A204.1 (cell line): Measurements from ENCODE around the gene INPP4B.
"Not testable (repeated sequence)": the region's sequence is repeated elsewhere in the genome, so short reads cannot be mapped to it uniquely, and the experiment has no call there.

ENCODE experiments used
- FAIRE-seq: peaks from 2 replicates; lab custom pipeline; 2012; peaks lifted over from hg19 to GRCh38; lab: Jason Lieb, UNC

Gene INPP4B

DNA sequence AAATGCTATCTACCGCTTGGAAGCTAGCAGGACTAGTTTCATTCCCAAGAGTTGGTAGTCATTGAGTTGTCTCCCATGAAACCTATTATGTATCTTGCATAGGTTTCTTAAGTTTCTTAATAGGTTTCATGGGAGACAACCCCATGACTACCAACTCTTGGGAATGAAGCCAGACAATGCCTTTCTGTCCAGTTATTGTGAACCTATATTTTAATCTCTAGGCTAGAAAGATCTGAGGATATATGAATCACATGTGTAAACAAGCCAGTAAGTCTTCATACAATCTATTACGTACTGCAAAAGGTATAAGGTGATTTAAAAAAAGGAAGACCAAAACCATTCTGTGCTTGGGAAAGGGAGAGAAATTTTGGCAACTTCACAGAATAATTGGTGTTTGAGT, 162.6 kb downstream of the INPP4B start:
- no peak for FAIRE-seq

DNA sequence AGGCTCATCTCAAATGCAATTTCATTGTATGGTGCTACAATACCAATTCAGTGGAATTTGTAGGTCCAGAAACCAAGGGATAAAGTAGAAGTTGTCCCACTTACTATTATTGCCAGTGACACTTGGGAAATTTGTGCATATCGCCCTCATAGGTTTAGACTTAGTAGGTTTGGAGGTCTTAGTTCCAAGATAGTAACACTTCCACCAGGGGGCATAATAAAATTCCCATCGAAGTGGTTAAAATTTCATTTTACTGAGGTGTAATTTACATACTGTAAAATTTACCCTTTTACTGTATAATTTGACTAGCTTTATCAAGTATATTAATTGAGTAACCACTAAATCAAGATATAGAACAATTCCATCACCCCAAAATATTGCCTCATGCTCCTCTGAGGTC, 174.6 kb downstream of the INPP4B start:
- FAIRE-seq, result no peak

GRCh38 chr4:142663828-142664227, 182.3 kb downstream of the INPP4B start:
- no peak for FAIRE-seq

DNA sequence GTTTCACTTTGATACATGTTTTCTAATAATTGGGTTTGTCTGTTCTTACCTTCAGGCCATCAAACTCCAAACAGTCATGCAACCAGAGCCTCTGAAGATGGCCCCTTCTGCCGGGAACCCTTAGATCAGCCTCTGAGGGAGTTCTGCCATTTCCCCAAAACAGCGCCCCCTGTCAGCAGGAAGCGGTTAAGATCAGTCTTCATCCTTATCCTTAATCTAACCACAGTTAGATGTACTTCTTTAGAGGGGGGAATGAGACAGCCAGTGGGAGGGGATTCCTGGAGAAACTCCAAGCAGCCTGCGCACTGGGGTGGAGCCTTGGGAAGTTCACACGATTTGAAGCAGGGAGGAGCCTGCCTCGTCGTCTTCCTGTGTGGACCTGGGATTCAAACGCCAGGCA, 185.4 kb downstream of the INPP4B start:
- FAIRE-seq, result no peak

- FAIRE-seq, result no peak
Observed at GRCh38 chr4:142656178-142656577, 189.9 kb downstream of the INPP4B start.

DNA sequence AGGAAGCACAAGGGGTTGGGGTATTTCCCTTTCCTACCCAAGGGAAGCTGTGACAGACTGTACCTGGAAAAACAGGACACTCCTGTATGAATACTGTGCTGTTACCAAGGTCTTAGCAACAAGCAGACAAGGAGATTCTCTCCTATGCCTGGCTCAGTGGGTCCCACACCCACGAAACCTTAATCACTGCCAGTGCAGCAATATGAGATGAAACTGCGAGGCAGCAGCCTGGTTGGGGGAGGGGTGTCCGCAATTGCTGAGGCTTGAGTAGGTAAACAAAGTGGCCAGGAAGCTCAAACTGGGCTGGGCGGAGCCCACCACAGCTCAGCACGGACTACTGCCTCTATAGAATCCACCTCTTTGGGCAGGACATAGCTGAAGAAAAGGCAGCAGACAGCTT, 197.7 kb downstream of the INPP4B start:
- FAIRE-seq, result no peak

- FAIRE-seq, result no peak
Observed at GRCh38 chr4:142645475-142646108, 200.5 kb downstream of the INPP4B start.

DNA sequence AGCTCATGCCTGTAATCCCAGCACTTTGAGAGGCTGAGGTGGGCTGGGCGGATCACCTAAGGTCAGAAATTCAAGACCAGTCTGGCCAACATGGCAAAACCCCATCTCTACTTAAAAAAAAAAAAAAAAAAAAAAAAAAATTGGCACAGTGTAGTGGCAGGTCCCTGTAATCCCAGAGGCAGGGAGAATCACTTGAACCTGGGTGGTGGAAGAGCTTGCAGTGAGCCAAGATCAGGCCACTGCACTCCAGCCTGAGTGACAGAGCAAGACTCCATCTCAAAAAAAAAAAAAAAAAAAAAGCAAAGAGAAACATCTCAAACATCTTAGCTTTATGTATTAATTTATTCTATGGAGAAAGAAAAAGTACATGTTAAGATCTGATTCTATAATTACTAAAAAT, 201.5 kb downstream of the INPP4B start:
- FAIRE-seq, result not testable (repeated sequence)

DNA sequence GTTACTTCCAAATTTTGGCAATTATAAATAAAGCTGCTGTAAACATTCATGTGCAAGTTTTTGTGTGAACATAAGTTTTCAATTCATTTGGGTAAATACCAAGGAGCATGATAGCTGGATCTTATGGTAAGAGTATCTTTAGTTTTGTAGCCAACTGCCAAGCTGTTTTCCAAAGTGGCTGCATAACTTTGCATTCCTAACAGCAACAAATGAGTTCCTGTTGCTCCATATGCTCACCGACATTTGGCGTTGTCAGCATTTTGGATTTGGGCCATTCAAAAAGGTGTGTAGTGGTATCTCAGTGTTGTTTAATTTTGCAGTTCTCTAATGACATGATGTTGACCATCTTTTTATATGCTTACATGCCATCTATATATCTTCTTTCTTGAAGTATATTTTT, 208.5 kb downstream of the INPP4B start:
- FAIRE-seq, result no peak

- FAIRE-seq, result no peak
Observed at GRCh38 chr4:142631836-142632235, 214.3 kb downstream of the INPP4B start.

- FAIRE-seq, result no peak
Observed at GRCh38 chr4:142615324-142615665, 230.8 kb downstream of the INPP4B start.

DNA sequence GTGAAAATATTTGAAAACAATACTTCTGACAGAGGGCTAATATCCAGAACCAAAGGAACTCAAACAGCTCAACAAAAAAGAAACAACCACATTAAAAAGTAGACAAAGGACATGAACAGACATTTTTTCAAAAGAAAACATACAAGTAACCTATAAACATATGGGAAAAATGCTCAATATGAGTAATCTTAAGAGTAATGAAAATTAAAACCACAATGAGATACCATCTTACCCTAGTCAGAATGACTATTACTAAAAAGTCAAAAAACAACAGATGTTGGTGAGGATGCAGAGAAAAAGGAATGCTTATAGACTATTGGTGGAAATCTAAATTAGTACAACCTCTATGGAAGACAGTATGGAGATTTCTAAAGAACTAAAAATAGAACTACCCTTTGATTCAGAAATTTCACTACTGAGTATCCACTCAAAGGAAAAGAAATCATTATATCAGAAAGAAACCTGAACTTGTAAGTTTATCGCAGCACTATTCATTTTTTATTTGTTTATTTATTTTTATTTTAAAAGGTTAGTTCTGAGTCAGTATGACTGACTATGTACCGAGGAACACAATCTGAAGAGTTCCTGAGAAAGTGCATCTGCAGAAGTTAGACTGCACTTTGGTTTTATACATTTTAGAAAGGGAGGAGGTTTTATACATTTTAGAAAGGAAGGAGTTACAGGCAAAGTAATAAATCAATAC, 231.3 kb downstream of the INPP4B start:
- no peak for FAIRE-seq

- no peak for FAIRE-seq
Observed at GRCh38 chr4:142607976-142608375, 238.1 kb downstream of the INPP4B start.

- FAIRE-seq, result no peak
Observed at GRCh38 chr4:142600952-142601351, 245.1 kb downstream of the INPP4B start.

DNA sequence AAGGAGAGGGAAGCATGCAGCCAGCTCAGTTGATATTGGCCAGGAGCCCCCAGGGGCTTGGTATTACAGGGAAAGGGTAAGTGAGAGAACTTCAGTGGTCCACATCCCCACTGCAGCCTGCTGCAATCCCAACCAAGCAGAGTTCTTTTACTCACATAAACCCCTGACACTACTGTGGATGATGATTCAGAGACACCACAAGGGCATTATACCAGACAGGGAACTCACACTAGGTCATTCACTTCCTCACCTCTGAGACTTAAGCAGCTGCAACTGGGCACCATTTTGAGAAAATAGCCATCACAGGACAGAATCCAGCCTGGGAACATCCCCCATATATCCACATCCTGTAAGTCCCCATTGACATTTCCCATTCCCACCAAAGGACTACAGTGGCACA, 248.0 kb downstream of the INPP4B start:
- no peak for FAIRE-seq

DNA sequence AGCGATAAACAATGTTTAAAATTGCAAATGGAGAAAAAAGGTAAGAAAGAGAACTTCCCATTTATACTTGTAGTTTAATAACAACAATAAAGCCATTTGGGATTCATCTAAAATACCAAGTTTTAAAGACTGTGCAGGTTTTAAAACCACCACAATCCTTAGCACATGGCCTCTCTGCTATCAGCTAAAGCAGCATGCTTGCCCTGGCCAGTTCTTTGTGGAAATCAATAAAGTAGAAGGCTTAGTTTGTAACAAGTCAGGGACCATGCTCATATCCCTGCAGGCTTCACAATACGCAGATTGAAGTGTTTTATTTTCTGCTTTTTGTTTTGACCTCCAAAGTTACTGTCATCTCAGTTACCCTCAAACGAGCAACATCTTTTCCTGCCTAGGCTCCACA, 249.5 kb downstream of the INPP4B start:
- FAIRE-seq, result no peak

GRCh38 chr4:142596121-142596520, 250.0 kb downstream of the INPP4B start:
- no peak for FAIRE-seq

DNA sequence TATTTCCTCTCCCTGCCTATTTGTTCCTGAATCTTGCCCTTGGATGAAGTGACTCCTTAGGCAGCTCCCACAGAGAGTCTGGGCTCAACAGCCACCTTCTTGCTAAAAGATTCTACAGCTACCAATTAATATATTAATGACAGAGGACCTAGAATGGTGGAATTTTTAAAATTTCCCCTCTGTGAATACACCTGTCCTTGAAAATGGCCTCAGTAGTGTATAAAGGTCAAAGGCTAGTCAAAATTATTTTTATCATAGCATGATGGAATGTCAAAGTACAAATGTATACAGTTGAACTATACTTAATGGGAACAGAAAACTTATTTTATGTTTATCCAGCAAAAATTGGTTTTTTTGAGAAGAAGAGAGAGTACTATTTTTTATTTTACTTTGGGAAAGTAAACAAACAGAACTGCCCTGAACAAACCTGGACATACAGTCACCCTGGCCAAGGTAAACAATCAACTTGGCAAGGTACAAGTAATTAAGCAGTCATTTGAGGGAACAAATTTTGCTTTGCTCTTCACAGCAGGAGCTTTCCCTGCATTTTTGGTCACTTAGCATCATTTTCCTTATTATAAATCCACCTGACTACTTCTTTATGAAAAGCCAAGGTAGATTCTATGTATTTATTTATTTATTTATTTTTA, 250.8 kb downstream of the INPP4B start:
- peak; percentile 39 for FAIRE-seq

DNA sequence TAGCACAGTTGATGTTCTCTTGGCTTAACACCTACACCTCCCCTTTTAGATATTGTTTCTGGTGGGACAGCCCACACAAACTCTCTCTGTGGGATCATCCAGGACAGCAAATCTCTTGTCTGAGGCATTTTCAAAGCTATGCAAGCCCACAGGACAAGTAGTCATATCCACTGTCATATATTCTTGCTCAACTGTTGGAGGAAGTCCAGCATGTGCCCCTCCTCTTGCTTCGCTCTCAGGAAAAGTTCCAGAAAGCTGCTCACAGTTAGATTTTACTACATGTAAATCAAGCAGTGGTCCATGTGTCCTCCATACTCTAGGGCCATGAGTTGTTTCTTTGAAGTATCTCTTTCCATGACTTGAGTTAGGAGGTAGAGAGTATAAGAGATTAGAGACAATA, 260.7 kb downstream of the INPP4B start:
- FAIRE-seq, result no peak

GRCh38 chr4:142583708-142584107, 262.4 kb downstream of the INPP4B start:
- no peak for FAIRE-seq

DNA sequence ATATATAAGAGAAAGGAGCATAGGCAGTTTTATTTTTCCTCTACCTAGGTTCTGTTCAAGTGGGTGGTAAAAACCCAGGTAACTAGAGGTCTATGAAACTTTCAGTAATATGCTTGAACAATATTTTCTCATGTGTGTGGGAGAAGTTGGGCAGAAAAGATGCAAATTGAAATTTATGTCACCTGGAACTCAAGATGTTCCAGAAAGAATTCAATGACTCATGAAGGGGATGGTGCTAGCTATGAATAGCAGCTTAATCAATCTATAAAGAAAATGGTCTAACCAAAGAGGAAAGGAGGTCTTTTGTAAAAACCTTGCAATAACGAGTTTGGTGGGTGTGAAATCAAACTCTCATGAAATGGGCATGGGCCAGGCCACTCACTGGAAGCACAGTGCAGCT, 263.8 kb downstream of the INPP4B start:
- FAIRE-seq, result no peak

- no peak for FAIRE-seq
Observed at GRCh38 chr4:142581881-142582280, 264.2 kb downstream of the INPP4B start.

DNA sequence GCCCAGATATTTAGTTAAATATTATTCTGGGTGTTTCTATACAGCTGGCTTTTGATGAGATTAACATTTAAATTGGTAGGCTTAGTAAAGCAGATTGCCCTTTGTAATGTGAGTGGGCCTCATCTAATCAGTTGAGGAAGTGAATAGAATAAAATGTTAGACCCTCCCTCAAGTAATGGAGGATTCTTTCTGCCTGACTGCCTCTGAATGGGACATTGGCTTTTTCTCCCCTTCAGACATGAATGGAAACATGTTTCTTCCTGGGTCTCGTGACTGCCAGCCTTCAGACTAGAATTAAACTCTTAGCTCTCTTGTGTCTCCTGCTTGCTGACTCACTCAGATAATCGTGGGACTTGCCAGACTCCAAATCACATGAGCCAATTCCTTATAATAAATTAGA, 266.7 kb downstream of the INPP4B start:
- FAIRE-seq, result no peak

DNA sequence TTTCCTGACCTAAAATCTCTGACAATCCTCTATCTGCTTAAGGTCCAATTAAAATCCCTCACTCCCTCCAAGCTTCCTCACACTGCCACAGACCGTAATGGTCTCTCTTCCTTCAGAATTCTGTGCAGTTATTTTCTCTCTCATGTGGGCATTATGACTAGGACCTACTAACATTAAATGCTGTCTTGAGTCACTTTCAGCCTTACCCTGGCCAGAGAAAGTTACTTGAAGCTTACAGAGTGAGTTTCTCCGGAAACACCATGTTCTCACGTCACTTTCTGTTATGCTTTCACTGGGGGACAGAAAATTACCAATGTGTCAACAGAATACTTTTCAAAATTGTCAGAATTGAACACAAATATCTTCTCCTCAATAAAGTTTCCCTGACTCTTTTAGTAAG, 271.8 kb downstream of the INPP4B start:
- no peak for FAIRE-seq
